ENCODE data around the gene CDH4. TPM values are rescaled to one million over a fixed set of nuclear protein-coding genes. Genes with fewer than 3 reads are reported as not detected.

CDH4 gene
- total and polyA plus RNA-seq, 2 donors: 0.04 to 0.42 TPM

GRCh38 chr20:61347443-61347842, 95.4 kb downstream of the CDH4 start:
- 88% methylated on average over 13 of the region's 13 CpGs for WGBS

GRCh38 chr20:61349447-61350165, 97.5 kb downstream of the CDH4 start:
- Histone ChIP-seq H3K4me1 (ENCODE audit: insufficient read depth) (no peaks in the 10 kb centered on the region), H3K27ac (ENCODE audit: low read depth) (no peak overlapping the region), H3K36me3 (ENCODE audit: insufficient read depth) (no peaks in the 10 kb centered on the region), H3K4me3 (ENCODE audit: low read depth, low read length) (no peak overlapping the region)
- no peak for DNase-seq (ENCODE audit: extremely low spot score)
- WGBS: 72% methylated on average over 21 of the region's 21 CpGs

More at GRCh38 chr20:61347443-61347842, 95.4 kb downstream of the CDH4 start:
- no peaks in the 10 kb centered on the region for H3K36me3 ChIP-seq (ENCODE audit: insufficient read depth)
- H3K4me3 ChIP-seq (ENCODE audit: low read depth, low read length): no peak overlapping the region
- H3K4me1 ChIP-seq (ENCODE audit: insufficient read depth): no peaks in the 10 kb centered on the region
- no peak overlapping the region for H3K27ac ChIP-seq (ENCODE audit: low read depth)
- no peak for DNase-seq (ENCODE audit: extremely low spot score)

- DNase-seq (ENCODE audit: extremely low spot score): no peak
- Histone ChIP-seq H3K4me1 (ENCODE audit: insufficient read depth) (no peaks in the 10 kb centered on the region), H3K4me3 (ENCODE audit: low read depth, low read length) (no peak overlapping the region), H3K27ac (ENCODE audit: low read depth) (no peak overlapping the region), H3K36me3 (ENCODE audit: insufficient read depth) (no peaks in the 10 kb centered on the region)
- 77% methylated on average over 14 of the region's 14 CpGs for WGBS
Measured at GRCh38 chr20:61350500-61351250, 98.6 kb downstream of the CDH4 start.

- Histone ChIP-seq H3K27ac (ENCODE audit: low read depth) (no peak overlapping the region), H3K4me1 (ENCODE audit: insufficient read depth) (no peaks in the 10 kb centered on the region), H3K36me3 (ENCODE audit: insufficient read depth) (no peaks in the 10 kb centered on the region), H3K4me3 (ENCODE audit: low read depth, low read length) (no peak overlapping the region)
- 9% methylated on average over 33 of the region's 33 CpGs for WGBS
- no peak for DNase-seq (ENCODE audit: extremely low spot score)
Measured at GRCh38 chr20:61352346-61353260, 100.5 kb downstream of the CDH4 start.

- no peak overlapping the region for H3K4me3 ChIP-seq (ENCODE audit: low read depth, low read length)
- H3K4me1 ChIP-seq (ENCODE audit: insufficient read depth): no peaks in the 10 kb centered on the region
- H3K27ac ChIP-seq (ENCODE audit: low read depth): no peak overlapping the region
- WGBS: 54% methylated on average over 12 of the region's 12 CpGs
- H3K36me3 ChIP-seq (ENCODE audit: insufficient read depth): no peaks in the 10 kb centered on the region
- DNase-seq (ENCODE audit: extremely low spot score): no peak
Measured at GRCh38 chr20:61353261-61354000, 101.4 kb downstream of the CDH4 start.

GRCh38 chr20:61354001-61354390, 101.9 kb downstream of the CDH4 start:
- H3K27ac ChIP-seq (ENCODE audit: low read depth): no peak overlapping the region
- no peaks in the 10 kb centered on the region for H3K36me3 ChIP-seq (ENCODE audit: insufficient read depth)
- no peak for DNase-seq (ENCODE audit: extremely low spot score)
- WGBS: 61% methylated on average over 18 of the region's 18 CpGs
- no peak overlapping the region for H3K4me3 ChIP-seq (ENCODE audit: low read depth, low read length)
- no peaks in the 10 kb centered on the region for H3K4me1 ChIP-seq (ENCODE audit: insufficient read depth)

- Histone ChIP-seq H3K4me3 (ENCODE audit: low read depth, low read length) (no peak overlapping the region), H3K4me1 (ENCODE audit: insufficient read depth) (no peaks in the 10 kb centered on the region), H3K27ac (ENCODE audit: low read depth) (no peak overlapping the region), H3K36me3 (ENCODE audit: insufficient read depth) (no peaks in the 10 kb centered on the region)
- no peak for DNase-seq (ENCODE audit: extremely low spot score)
- WGBS: 59% methylated on average over 10 of the region's 10 CpGs
Measured at GRCh38 chr20:61354501-61354900, 102.4 kb downstream of the CDH4 start.

- H3K27ac ChIP-seq (ENCODE audit: low read depth): no peak overlapping the region
- 38% methylated on average over 12 of the region's 12 CpGs for WGBS
- H3K4me1 ChIP-seq (ENCODE audit: insufficient read depth): no peaks in the 10 kb centered on the region
- DNase-seq (ENCODE audit: extremely low spot score): no peak
- H3K4me3 ChIP-seq (ENCODE audit: low read depth, low read length): no peak overlapping the region
- no peaks in the 10 kb centered on the region for H3K36me3 ChIP-seq (ENCODE audit: insufficient read depth)
Measured at GRCh38 chr20:61354901-61355495, 102.9 kb downstream of the CDH4 start.

- Histone ChIP-seq H3K4me3 (ENCODE audit: low read depth, low read length) (no peak overlapping the region), H3K36me3 (ENCODE audit: insufficient read depth) (no peaks in the 10 kb centered on the region), H3K27ac (ENCODE audit: low read depth) (no peak overlapping the region), H3K4me1 (ENCODE audit: insufficient read depth) (no peaks in the 10 kb centered on the region)
- 81% methylated on average over 5 of the region's 5 CpGs for WGBS
- DNase-seq (ENCODE audit: extremely low spot score): no peak
Measured at GRCh38 chr20:61355585-61355984, 103.5 kb downstream of the CDH4 start.

- no peaks in the 10 kb centered on the region for H3K4me1 ChIP-seq (ENCODE audit: insufficient read depth)
- H3K27ac ChIP-seq (ENCODE audit: low read depth): no peak overlapping the region
- H3K36me3 ChIP-seq (ENCODE audit: insufficient read depth): no peaks in the 10 kb centered on the region
- H3K4me3 ChIP-seq (ENCODE audit: low read depth, low read length): no peak overlapping the region
- no peak for DNase-seq (ENCODE audit: extremely low spot score)
- 24% methylated on average over 7 of the region's 7 CpGs for WGBS
Measured at GRCh38 chr20:61356196-61356595, 104.1 kb downstream of the CDH4 start.

GRCh38 chr20:61357119-61357518, 105.1 kb downstream of the CDH4 start:
- no peak overlapping the region for H3K27ac ChIP-seq (ENCODE audit: low read depth)
- no peaks in the 10 kb centered on the region for H3K36me3 ChIP-seq (ENCODE audit: insufficient read depth)
- H3K4me1 ChIP-seq (ENCODE audit: insufficient read depth): no peaks in the 10 kb centered on the region
- no peak overlapping the region for H3K4me3 ChIP-seq (ENCODE audit: low read depth, low read length)
- no peak for DNase-seq (ENCODE audit: extremely low spot score)
- 88% methylated on average over 11 of the region's 11 CpGs for WGBS

GRCh38 chr20:61359254-61359653, 107.2 kb downstream of the CDH4 start:
- 62% methylated on average over 17 of the region's 17 CpGs for WGBS

GRCh38 chr20:61360296-61360695, 108.2 kb downstream of the CDH4 start:
- no peak for DNase-seq (ENCODE audit: extremely low spot score)
- WGBS: 68% methylated on average over 9 of the region's 9 CpGs
- H3K36me3 ChIP-seq (ENCODE audit: insufficient read depth): no peaks in the 10 kb centered on the region
- H3K4me1 ChIP-seq (ENCODE audit: insufficient read depth): no peaks in the 10 kb centered on the region
- no peak overlapping the region for H3K27ac ChIP-seq (ENCODE audit: low read depth)
- H3K4me3 ChIP-seq (ENCODE audit: low read depth, low read length): no peak overlapping the region

More at GRCh38 chr20:61359254-61359653, 107.2 kb downstream of the CDH4 start:
- no peak overlapping the region for H3K27ac ChIP-seq (ENCODE audit: low read depth)
- DNase-seq (ENCODE audit: extremely low spot score): no peak
- H3K36me3 ChIP-seq (ENCODE audit: insufficient read depth): no peaks in the 10 kb centered on the region
- no peak overlapping the region for H3K4me3 ChIP-seq (ENCODE audit: low read depth, low read length)
- H3K4me1 ChIP-seq (ENCODE audit: insufficient read depth): no peaks in the 10 kb centered on the region

Measured in urinary bladder (tissue), 4 donors.